Natural killer cell (primary cell): Measurements from ENCODE around the gene CUL1. TPM values are rescaled to one million over a fixed set of nuclear protein-coding genes. Genes with fewer than 3 reads are reported as not detected.
A peak's percentile ranks its signal among the peaks of the same experiment; 100 is the strongest.

Experiments
- ATAC-seq, 3 donors: fragments of 150-1000 bp in 2 of 3; fragments of 200-7000 bp in 1 of 3; cut with Tn5 transposase; 1 replicate in 1 of 3; 2 replicates in 2 of 3; pipeline ENCODE4 v1.10.0; 2021; ENCODE audit warnings: mild to moderate bottlenecking in 2 of 3, moderate library complexity in 2 of 3
- DNase-seq, 2 donors: peaks; one replicate each; pipeline versions ENCODE4 v3.0.0 to v3.0.0-alpha.2; 2013 to 2021; ENCODE audit warnings: mixed read lengths in 1 of 2
- H3K27ac ChIP-seq: one replicate; pipeline ENCODE4 v1.5.1; 2013; ENCODE audit warnings: mild to moderate bottlenecking, low read length
- H3K27me3 ChIP-seq: one replicate; pipeline ENCODE4 v1.6.1; 2013; ENCODE audit warnings: low read length; ENCODE audit not compliant: control insufficient read depth, insufficient read depth
- H3K36me3 ChIP-seq: one replicate; pipeline ENCODE4 v1.6.1; 2013; ENCODE audit warnings: low read length; ENCODE audit not compliant: control insufficient read depth, insufficient read depth
- H3K4me1 ChIP-seq: one replicate; pipeline ENCODE4 v1.6.1; 2013; ENCODE audit warnings: low read length; ENCODE audit not compliant: control insufficient read depth, insufficient read depth
- H3K4me3 ChIP-seq: one replicate; pipeline ENCODE4 v1.5.1; 2013; ENCODE audit warnings: low read length
- H3K9me3 ChIP-seq: one replicate; pipeline ENCODE4 v1.6.1; 2013; ENCODE audit warnings: low read length; ENCODE audit not compliant: control insufficient read depth, insufficient read depth
- H3K27ac Mint-ChIP-seq, 2 donors: one replicate each; pipeline ENCODE4 v1.8.0; 2022; ENCODE audit warnings: mild to moderate bottlenecking in 2 of 2, mixed read lengths in 2 of 2, moderate library complexity in 1 of 2
- H3K27me3 Mint-ChIP-seq, 2 donors: one replicate each; pipeline ENCODE4 v1.8.0; 2022; ENCODE audit warnings: low read depth in 2 of 2, mixed read lengths in 2 of 2
- H3K36me3 Mint-ChIP-seq: one replicate; pipeline ENCODE4 v1.8.0; 2022; ENCODE audit warnings: mixed read lengths
- H3K4me1 Mint-ChIP-seq, 2 donors: one replicate each; pipeline ENCODE4 v1.8.0; 2022; ENCODE audit warnings: mixed read lengths in 2 of 2
- H3K4me3 Mint-ChIP-seq: one replicate; pipeline ENCODE4 v1.8.0; 2022; ENCODE audit warnings: mild to moderate bottlenecking, moderate library complexity, mixed read lengths
- H3K9me3 Mint-ChIP-seq, 2 donors: one replicate each; pipeline ENCODE4 v1.8.0; 2022; ENCODE audit warnings: mixed read lengths in 2 of 2
- CTCF ChIP-seq: fragments of 200-600 bp; IDR thresholded peaks from one replicate; pipeline ENCODE4 v1.8.0; 2022; ENCODE audit warnings: antibody characterized with exemption
- WGBS: methylation state at CpG from one replicate; pipeline ENCODE4 v1.1.7; 2013; ENCODE audit warnings: missing lambda C conversion rate; ENCODE audit not compliant: insufficient coverage; 5-methylcytosine and 5-hydroxymethylcytosine counted together
- intact Hi-C: fragments of 100-400 bp; cut with micrococcal nuclease; formaldehyde crosslinking; loops from one replicate; pipeline ENCODE4 v1.14.2; 2022
- total RNA-seq, 4 donors: library from RNA; stranded (reverse); fragments of 120-200 nt in 1 of 4; gene quantifications; one replicate each; pipeline versions ENCODE4 v1.2.3 to v1.2.4, GENCODE V29; 2013 to 2022

The CUL1 gene
- total RNA-seq, 3 donors from 2014 or later (not counting 1 experiment from before 2014, with no cell fraction given), result 37.4 to 45.1 (median 43.2) TPM

GRCh38 chr7:148720472-148720871, 21.8 kb downstream of the CUL1 start:
- TF ChIP-seq CTCF, result no peak
- peak overlapping the region; percentile 1 to 50 for H3K27ac Mint-ChIP-seq
- H3K4me3 Mint-ChIP-seq, result peak overlapping the region; percentile 22
- no peak overlapping the region for H3K27ac ChIP-seq
- no peaks in the 10 kb centered on the region for H3K9me3 ChIP-seq
- peaks cover 85 to 86% of the 10 kb centered on the region in 2 donors for H3K4me1 Mint-ChIP-seq
- H3K27me3 Mint-ChIP-seq, result no peaks in the 10 kb centered on the region
- intact Hi-C loops, result loop anchor here (10.0 kb wide), 1 partner anchor 54 kb away; no protein-coding TSS in a partner anchor
- 87% methylated on average over 5 of the region's 5 CpGs for WGBS
- no peaks in the 10 kb centered on the region for H3K36me3 Mint-ChIP-seq
- no peaks in the 10 kb centered on the region for H3K27me3 ChIP-seq
- H3K4me1 ChIP-seq, result peaks cover 40% of the 10 kb centered on the region
- H3K9me3 Mint-ChIP-seq, result no peaks in the 10 kb centered on the region
- H3K36me3 ChIP-seq, result no peaks in the 10 kb centered on the region
- ATAC-seq (no peak), DNase-seq (no peak)
- H3K4me3 ChIP-seq, result no peak overlapping the region

GRCh38 chr7:148721390-148721789, 22.7 kb downstream of the CUL1 start:
- no peaks in the 10 kb centered on the region for H3K36me3 Mint-ChIP-seq
- ATAC-seq, result no peak
- no peak overlapping the region for H3K4me3 ChIP-seq
- H3K4me1 ChIP-seq, result peaks cover 42% of the 10 kb centered on the region
- no peaks in the 10 kb centered on the region for H3K27me3 ChIP-seq
- 83% methylated on average over 1 of the region's 3 CpGs for WGBS
- no peak overlapping the region for H3K27ac Mint-ChIP-seq
- TF ChIP-seq CTCF, result no peak
- H3K9me3 ChIP-seq, result no peaks in the 10 kb centered on the region
- H3K9me3 Mint-ChIP-seq, result no peaks in the 10 kb centered on the region
- H3K27ac ChIP-seq, result no peak overlapping the region
- intact Hi-C loops, result loop anchor here (10.0 kb wide), 1 partner anchor 53 kb away; no protein-coding TSS in a partner anchor
- H3K36me3 ChIP-seq, result no peaks in the 10 kb centered on the region
- DNase-seq, result no peak
- peaks cover 85 to 88% of the 10 kb centered on the region in 2 donors for H3K4me1 Mint-ChIP-seq
- H3K4me3 Mint-ChIP-seq, result no peak overlapping the region
- no peaks in the 10 kb centered on the region for H3K27me3 Mint-ChIP-seq

GRCh38 chr7:148722340-148723165, 23.9 kb downstream of the CUL1 start:
- Histone ChIP-seq H3K36me3 (no peaks in the 10 kb centered on the region), H3K27me3 (no peaks in the 10 kb centered on the region), H3K27ac (no peak overlapping the region), H3K4me1 (peaks cover 49% of the 10 kb centered on the region), H3K9me3 (no peaks in the 10 kb centered on the region), H3K4me3 (no peak overlapping the region)
- no peak for TF ChIP-seq CTCF
- intact Hi-C loops, result loop anchor here (10.0 kb wide), 1 partner anchor 52 kb away; no protein-coding TSS in a partner anchor
- Mint-ChIP-seq H3K9me3 (no peaks in the 10 kb centered on the region), H3K27ac (peak overlapping the region; percentile 63 to 77), H3K4me1 (peaks cover 86 to 92% of the 10 kb centered on the region in 2 donors), H3K4me3 (peak overlapping the region; percentile 50), H3K36me3 (no peaks in the 10 kb centered on the region), H3K27me3 (no peaks in the 10 kb centered on the region)
- DNase-seq (peak in 1 of 2 donors; percentile 46), ATAC-seq (peak in 1 of 3 donors; percentile 12)
- WGBS, result 82% methylated on average over 7 of the region's 8 CpGs
